Adrenal gland (tissue), 12 donors: Measurements from ENCODE around the gene PTPRN2. TPM values are rescaled to one million over a fixed set of nuclear protein-coding genes. Genes with fewer than 3 reads are reported as not detected.
"Not testable (repeated sequence)": the region's sequence is repeated elsewhere in the genome, so short reads cannot be mapped to it uniquely, and the experiment has no call there.

ENCODE experiments used
- DNase-seq, 7 donors: peaks; one replicate each; pipeline ENCODE4 v3.0.0-alpha.2; 2019 to 2020
- H3K27ac ChIP-seq, 5 donors: fragments of 200-600 bp; sonication (generic) in 4 of 5; 1 replicate in 3 of 5; 2 replicates in 2 of 5; pipeline versions ENCODE4 v1.5.1 to v1.8.0; 2016 to 2020; ENCODE audit warnings: mild to moderate bottlenecking in 1 of 5
- H3K27me3 ChIP-seq: fragments of 200-600 bp; 2 replicates; pipeline ENCODE4 v1.8.0; 2021
- H3K36me3 ChIP-seq, 2 donors: fragments of 200-600 bp; replicated peaks in 1 of 2; 1 replicate in 1 of 2; 2 replicates in 1 of 2; pipeline versions ENCODE4 v1.5.1 to v1.8.0; 2018 to 2022
- H3K4me1 ChIP-seq, 2 donors: fragments of 200-600 bp; replicated peaks in 1 of 2; 1 replicate in 1 of 2; 2 replicates in 1 of 2; pipeline versions ENCODE4 v1.5.1 to v1.8.0; 2018 to 2021
- H3K4me3 ChIP-seq, 4 donors: fragments of 200-600 bp; sonication (generic) in 3 of 4; one replicate each; pipeline ENCODE4 v1.5.1; 2016 to 2018
- H3K9me3 ChIP-seq, 3 donors: fragments of 200-600 bp; sonication (generic) in 1 of 3; replicated peaks in 1 of 3; 1 replicate in 2 of 3; 2 replicates in 1 of 3; pipeline versions ENCODE4 v1.5.1 to v1.8.0; 2016 to 2021
- POLR2A ChIP-seq, 2 donors: fragments of 450-650 bp; IDR thresholded peaks; one replicate each; pipeline ENCODE4 v1.6.1; 2017; ENCODE audit warnings: antibody characterized with exemption in 2 of 2, mild to moderate bottlenecking in 2 of 2, moderate library complexity in 1 of 2
- WGBS, 4 donors: extraction: QIAGEN DNeasy Blood & Tissue Kit in 2 of 4; methylation state at CpG; one replicate each; pipeline versions ENCODE4 v1.1.5 to v1.1.7; 2013 to 2017; 5-methylcytosine and 5-hydroxymethylcytosine counted together
- intact Hi-C, 2 donors: fragments of 100-400 bp; cut with DNase I; formaldehyde crosslinking; loops; one replicate each; pipeline versions ENCODE4 v1.14.1 to v1.15.0; 2022 to 2023
- polyA plus RNA-seq, 3 donors: library from polyadenylated mRNA; stranded (reverse); fragments of 200-250 nt in 2 of 3; fragments of 350-450 nt in 1 of 3; fragmentation: Illumina TruSeq in 1 of 3; extraction: RNeasy Lipid Tissue Mini Kit (QIAGEN cat#74804) in 1 of 3; gene quantifications; one replicate each; pipeline ENCODE4 v1.2.3, GENCODE V29; 2013 to 2014
- total RNA-seq, 9 donors: library from RNA; depleted of rRNA in 4 of 9; stranded (reverse); fragments of >200 nt in 4 of 9; fragments of 120-200 nt in 1 of 9; fragmentation: NEBNext Ultra II Directional in 1 of 9; extraction: Animal tissue kit (Norgen Biotek cat#: 25700) in 1 of 9; gene quantifications; one replicate each; pipeline versions ENCODE4 v1.1.0 to v1.2.4, GENCODE V29; 2013 to 2023
- TF ChIP-seq, protein P1 (sequence below), 6 experiments: fragments of 450-650 bp in 4 of 6; fragments of 200-600 bp in 2 of 6; sonication (generic) in 1 of 6; IDR thresholded peaks; 1 replicate in 5 of 6; 2 replicates in 1 of 6; pipeline versions ENCODE4 v1.5.1 to v1.8.0; 2016 to 2021; ENCODE audit warnings: antibody characterized with exemption in 6 of 6, mild to moderate bottlenecking in 2 of 6, moderate library complexity in 1 of 6
- donor health status: healthy with polysubstance abuse.
- donor health status: Bipolar disorder and iron deficiency.
- donor health status: DM: yes; HTN: yes; CAD: no.
- donor health status: DM: no; HTN: no; CAD: no.
- donor health status: DM: no; HTN: no; CAD: no.
- donor health status: DM: yes; HTN: yes; CAD: no.

PTPRN2 gene
- total and polyA plus RNA-seq, 12 donors = 2.2 to 16.2 (median 3.4) TPM

DNA sequence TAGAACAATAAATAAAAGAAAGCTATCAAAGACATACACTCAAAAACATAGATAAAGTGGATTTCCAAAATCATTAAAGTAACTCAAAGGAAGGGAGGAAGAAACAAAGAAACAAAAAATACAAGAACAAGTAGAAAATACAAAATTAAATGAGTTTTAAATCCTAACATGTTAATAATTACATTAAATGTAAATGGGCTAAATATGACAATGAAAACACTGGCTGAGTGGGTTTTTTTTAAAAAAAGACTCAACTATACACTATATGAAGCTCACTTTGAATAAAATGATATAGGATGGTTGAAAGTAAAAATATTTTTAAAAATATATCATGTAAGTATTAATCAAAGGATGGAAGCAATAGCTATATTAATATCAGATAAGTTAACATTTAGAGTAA, 371.4 kb downstream of the PTPRN2 start:
- no peak for DNase-seq
- H3K27me3 ChIP-seq = no peaks in the 10 kb centered on the region
- no peaks in the 10 kb centered on the region for H3K4me1 ChIP-seq
- TF ChIP-seq, protein P1, sequence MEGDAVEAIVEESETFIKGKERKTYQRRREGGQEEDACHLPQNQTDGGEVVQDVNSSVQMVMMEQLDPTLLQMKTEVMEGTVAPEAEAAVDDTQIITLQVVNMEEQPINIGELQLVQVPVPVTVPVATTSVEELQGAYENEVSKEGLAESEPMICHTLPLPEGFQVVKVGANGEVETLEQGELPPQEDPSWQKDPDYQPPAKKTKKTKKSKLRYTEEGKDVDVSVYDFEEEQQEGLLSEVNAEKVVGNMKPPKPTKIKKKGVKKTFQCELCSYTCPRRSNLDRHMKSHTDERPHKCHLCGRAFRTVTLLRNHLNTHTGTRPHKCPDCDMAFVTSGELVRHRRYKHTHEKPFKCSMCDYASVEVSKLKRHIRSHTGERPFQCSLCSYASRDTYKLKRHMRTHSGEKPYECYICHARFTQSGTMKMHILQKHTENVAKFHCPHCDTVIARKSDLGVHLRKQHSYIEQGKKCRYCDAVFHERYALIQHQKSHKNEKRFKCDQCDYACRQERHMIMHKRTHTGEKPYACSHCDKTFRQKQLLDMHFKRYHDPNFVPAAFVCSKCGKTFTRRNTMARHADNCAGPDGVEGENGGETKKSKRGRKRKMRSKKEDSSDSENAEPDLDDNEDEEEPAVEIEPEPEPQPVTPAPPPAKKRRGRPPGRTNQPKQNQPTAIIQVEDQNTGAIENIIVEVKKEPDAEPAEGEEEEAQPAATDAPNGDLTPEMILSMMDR (IDR thresholded peaks at IDR 0.05) = no peak
- TF ChIP-seq POLR2A (IDR thresholded peaks at IDR 0.05) = no peak
- intact Hi-C loops = no loop called here
- H3K9me3 ChIP-seq = no peaks in the 10 kb centered on the region
- H3K36me3 ChIP-seq = no peaks in the 10 kb centered on the region
- H3K27ac ChIP-seq = no peak overlapping the region
- H3K4me3 ChIP-seq = no peak overlapping the region

DNA sequence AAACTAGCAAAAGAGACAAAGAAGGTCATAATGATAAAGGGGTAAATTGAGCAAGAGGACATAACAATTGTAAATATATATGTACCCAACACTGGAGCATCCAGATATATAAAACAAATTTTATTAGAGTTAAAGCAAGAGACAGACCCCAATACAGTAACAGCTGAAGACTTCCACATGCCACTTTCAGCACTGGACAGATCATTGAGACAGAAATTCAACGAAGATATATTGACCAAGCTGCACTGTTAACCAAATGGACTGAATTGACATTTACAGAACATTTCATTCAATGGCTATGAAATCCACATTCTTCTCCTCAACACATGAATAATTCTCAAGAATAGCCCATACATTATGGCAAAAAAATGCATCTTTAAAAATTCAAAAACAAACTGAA, 378.2 kb downstream of the PTPRN2 start:
- H3K4me1 ChIP-seq = no peaks in the 10 kb centered on the region
- 61 to 80% (median 71%) methylated on average over 1 of the region's 1 CpG for WGBS, 4 donors
- intact Hi-C loops = no loop called here

DNA sequence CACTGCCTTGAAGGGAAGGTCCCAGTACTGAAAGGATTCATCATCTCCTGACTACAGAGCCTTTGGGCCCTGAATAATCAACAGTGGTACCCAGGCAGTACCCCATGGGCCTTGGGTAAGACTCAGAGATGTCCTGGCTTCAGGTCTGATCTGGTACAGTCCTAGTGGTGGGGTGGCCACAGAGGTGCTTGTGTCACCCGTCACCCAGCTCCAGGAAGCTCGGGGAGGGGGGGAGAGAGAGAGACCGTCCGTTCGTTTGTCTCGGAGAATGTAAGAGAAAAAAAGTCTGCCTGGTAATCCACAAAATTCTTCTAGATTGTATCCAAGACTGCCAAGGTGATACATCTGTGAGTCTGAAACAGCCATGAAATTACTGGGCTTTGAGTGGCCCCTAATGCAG, 381.3 kb downstream of the PTPRN2 start:
- TF ChIP-seq, protein P1 (IDR thresholded peaks at IDR 0.05) = no peak
- no peak for TF ChIP-seq POLR2A (IDR thresholded peaks at IDR 0.05)
- WGBS, 4 donors = 81 to 91% (median 90%) methylated on average over 6 of the region's 6 CpGs
- H3K4me3 ChIP-seq = no peak overlapping the region
- intact Hi-C loops = no loop called here
- no peak for DNase-seq
- H3K27me3 ChIP-seq = no peaks in the 10 kb centered on the region
- H3K9me3 ChIP-seq = no peaks in the 10 kb centered on the region
- H3K36me3 ChIP-seq = no peaks in the 10 kb centered on the region
- H3K27ac ChIP-seq = no peak overlapping the region
- no peaks in the 10 kb centered on the region for H3K4me1 ChIP-seq

More for the DNA sequence above, 378.2 kb downstream of the PTPRN2 start:
- H3K9me3 ChIP-seq = no peaks in the 10 kb centered on the region
- TF ChIP-seq, protein P1 (IDR thresholded peaks at IDR 0.05) = no peak
- no peak for TF ChIP-seq POLR2A (IDR thresholded peaks at IDR 0.05)
- no peaks in the 10 kb centered on the region for H3K36me3 ChIP-seq
- H3K27ac ChIP-seq = no peak overlapping the region
- H3K27me3 ChIP-seq = no peaks in the 10 kb centered on the region
- no peak for DNase-seq
- no peak overlapping the region for H3K4me3 ChIP-seq

DNA sequence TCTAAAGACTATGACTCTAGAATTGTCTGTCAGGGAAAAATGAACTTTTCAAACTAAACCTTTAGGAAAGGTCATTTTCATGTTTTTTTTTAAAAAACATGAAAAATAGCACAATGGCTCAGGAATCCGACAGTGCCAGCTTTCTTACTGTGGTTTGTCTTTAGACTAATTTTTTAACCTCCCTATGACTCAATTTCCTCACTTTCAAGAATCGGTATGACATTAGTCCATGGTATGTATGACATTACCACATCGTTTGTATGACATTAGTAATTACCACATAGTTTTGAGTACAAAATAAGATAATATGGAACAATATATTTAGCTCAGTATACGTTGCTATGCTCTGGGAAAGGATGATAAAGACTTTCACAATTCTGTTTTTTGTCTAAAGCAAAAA, 383.2 kb downstream of the PTPRN2 start:
- Histone ChIP-seq H3K4me1 (no peaks in the 10 kb centered on the region), H3K36me3 (no peaks in the 10 kb centered on the region), H3K4me3 (no peak overlapping the region), H3K27me3 (no peaks in the 10 kb centered on the region), H3K27ac (no peak overlapping the region), H3K9me3 (no peaks in the 10 kb centered on the region)
- 60 to 70% (median 65%) methylated on average over 4 of the region's 4 CpGs for WGBS, 4 donors
- intact Hi-C loops = no loop called here
- DNase-seq = no peak
- TF ChIP-seq POLR2A (IDR thresholded peaks at IDR 0.05) = no peak
- TF ChIP-seq, protein P1 (IDR thresholded peaks at IDR 0.05) = no peak

DNA sequence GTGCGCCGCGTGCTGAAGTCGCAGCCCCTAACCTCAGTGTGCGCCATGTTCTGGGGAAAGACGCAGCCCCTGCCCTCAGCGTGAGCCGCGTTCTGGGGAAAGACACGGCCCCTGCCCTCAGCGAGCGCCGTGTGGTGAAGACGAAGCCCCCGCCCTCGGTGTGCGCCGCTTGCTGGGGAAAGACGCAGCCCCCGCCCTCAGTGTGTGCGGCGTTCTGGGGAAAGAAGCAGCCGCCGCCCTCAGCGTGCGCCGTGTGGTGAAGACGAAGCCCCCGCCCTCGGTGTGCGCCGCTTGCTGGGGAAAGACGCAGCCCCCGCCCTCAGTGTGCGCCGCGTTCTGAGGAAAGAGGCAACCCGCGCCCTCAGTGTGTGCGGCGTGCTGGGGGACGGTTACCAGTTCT, 383.7 kb downstream of the PTPRN2 start:
- H3K27ac ChIP-seq, H3K4me3 ChIP-seq, H3K4me1 ChIP-seq, H3K36me3 ChIP-seq, H3K9me3 ChIP-seq, DNase-seq, H3K27me3 ChIP-seq, intact Hi-C loops: not testable (repeated sequence)
- 16 to 39% (median 19%) methylated on average over 11 to 42 of the region's 42 CpGs for WGBS, 4 donors
